Right hindlimb (tissue), 1 donor: ENCODE results near the gene PLEKHA4.
A peak's percentile ranks its signal among the peaks of the same experiment; 100 is the strongest.
"Not testable (repeated sequence)": the region's sequence is repeated elsewhere in the genome, so short reads cannot be mapped to it uniquely, and the experiment has no call there.

ENCODE experiments used
- DNase-seq: peaks from one replicate; pipeline ENCODE4 v3.0.0-alpha.2; 2018

The PLEKHA4 gene

GRCh38 chr19:48862827-48863226 lies 5.6 kb downstream of the PLEKHA4 start:
- no peak for DNase-seq

DNA sequence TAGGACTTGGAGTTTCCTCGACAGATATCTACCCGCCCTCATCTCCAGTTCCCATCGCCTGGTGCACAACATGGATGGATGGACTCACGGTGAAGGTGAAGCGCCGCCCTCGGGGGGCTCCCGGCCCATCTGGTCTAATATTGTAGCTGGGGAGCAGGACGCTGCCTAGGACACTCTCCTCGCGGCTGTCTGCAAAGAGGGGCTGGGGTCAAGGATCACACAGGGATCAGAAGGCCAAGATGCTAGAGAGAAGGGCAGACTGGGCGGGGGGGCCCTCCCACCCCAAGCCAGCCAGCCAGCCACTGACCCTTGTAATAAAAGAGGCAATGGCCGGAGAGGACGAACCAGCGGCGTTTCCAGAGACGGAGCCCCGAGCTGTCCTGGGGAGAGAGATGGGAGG lies 7.1 kb downstream of the PLEKHA4 start:
- DNase-seq, result no peak

DNA sequence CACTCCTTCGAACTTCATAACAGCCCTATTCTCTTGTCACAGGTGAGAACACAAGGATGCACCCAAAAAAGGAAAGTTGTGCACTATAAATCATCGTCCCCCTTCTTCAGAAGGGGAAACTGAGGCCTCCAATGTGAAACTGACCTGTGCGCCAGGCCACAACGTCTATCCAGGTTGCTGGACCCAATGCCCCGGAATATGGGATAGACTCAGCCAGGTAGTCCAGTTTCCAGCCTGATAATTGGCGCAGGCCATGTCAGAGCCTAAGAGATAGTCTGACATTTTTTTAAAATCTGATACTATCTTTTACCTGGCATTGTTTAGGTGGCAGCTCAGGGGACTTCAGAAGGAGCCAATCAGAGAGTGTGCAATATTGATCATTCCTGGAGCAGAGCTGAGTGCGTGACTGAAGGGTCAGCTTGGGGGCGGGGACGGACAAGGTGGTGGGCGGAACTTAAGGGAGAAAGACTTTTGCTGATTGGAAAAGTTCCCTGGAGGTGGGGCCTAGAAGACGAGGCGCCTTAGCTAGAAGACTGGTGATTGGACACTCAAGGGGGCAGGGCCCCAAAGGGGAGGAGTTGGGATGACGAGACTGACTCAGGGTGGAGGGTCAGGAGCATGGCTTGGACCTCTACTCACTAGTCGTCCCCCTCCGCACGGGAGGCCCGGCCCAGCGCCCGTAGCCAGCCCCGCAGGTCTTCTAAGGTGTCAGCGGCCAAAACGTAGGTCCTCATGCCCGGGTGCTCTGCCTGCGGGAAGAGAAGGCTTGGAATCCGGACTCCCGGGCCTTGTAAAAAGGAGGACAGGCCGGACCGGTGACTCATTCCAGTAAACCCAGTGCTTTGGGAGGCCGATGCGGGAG lies 8.5 kb downstream of the PLEKHA4 start:
- DNase-seq, result peak; percentile 29

GRCh38 chr19:48858984-48859710 lies 9.3 kb downstream of the PLEKHA4 start:
- no peak for DNase-seq

- no peak for DNase-seq
Measured at GRCh38 chr19:48856921-48857320, 11.5 kb downstream of the PLEKHA4 start.

DNA sequence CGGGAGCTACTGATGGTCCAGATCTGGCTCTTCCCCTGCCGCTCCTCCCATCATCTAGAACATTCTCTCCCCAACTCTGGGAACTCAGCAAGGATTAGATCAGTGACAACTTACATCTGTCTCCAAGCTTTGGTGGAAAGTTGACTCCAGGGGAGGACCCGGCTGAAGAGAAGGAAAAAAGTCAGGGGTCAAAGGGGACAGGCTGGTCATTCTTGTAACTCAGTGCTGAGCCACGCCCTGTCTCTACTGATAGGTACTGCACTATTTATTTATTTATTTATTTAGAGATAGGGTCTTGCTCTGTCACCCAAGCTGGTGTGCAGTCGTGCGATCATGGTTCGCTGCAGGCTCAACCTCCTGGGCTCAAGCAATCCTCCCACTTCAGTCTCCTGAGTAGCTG lies 14.3 kb downstream of the PLEKHA4 start:
- no peak for DNase-seq

DNA sequence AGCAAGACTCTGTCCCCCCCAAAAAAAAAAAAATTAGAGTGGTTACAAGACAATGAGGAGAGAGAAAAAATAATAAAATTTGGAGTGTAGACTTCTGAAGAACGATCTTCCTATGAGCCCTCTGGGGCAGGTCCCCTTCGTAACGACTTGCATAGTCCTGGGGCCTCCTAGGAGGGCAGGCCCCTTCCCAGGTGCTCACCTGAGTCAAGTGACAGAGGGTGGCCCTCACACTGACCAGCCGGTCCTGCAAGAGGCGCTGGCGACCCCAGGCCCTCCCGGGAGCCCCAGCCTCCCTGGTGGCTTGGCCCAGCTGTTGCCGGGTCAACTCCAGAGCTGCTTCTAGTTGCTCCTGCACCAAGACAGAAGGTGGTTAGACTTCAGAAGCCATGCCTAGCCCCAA lies 14.9 kb downstream of the PLEKHA4 start:
- no peak for DNase-seq

GRCh38 chr19:48852292-48852691 lies 16.1 kb downstream of the PLEKHA4 start:
- DNase-seq, result no peak

- not testable (repeated sequence) for DNase-seq
Measured at GRCh38 chr19:48846659-48847058, 21.8 kb downstream of the PLEKHA4 start.

GRCh38 chr19:48845384-48845783 lies 23.0 kb downstream of the PLEKHA4 start:
- no peak for DNase-seq

DNA sequence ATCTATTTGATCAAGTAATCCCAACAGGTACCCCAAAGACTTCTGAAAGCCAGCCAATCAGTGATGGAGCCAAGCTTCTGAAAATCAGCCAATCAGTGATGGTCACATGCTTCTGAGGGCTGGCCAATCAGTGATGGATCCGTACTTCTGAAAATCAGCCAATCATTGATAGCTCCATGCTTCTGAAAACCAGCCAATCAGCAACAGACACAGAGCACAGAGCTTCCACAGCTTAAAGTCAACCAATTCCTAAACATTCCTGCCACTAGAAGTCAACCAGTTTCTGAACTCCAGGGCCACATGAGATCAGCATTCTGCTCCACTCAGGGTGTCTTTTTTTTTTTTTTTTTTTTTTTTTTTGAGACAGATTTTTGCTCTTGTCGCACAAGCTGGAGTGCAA lies 23.9 kb downstream of the PLEKHA4 start:
- no peak for DNase-seq

- peak; percentile 53 for DNase-seq
Measured at GRCh38 chr19:48842789-48843162, 25.6 kb downstream of the PLEKHA4 start.

- no peak for DNase-seq
Measured at GRCh38 chr19:48841571-48841970, 26.8 kb downstream of the PLEKHA4 start.

DNA sequence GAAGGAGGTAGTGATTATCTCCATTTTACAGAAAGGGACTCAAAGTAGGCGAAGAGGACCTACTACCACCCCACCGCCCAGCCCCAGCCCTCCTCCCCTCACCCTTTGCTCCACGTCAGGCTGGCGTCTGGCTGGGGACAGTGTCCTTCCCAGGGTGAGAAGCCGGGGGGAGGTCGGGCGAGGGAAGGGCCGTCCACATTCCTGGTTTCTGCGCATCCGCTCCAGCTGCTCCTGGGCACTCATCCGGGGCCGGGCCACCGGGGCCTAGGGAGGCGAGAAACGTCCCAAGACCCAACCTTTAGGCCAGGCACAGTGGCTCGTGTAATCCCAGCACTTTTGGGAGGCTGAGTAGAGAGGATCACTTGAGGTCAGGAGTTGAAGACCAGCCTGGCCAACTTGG lies 27.4 kb downstream of the PLEKHA4 start:
- DNase-seq, result no peak

GRCh38 chr19:48837687-48838086 lies 30.7 kb downstream of the PLEKHA4 start:
- no peak for DNase-seq

- DNase-seq, result peak; percentile 91
Measured at GRCh38 chr19:48837051-48837524, 31.3 kb downstream of the PLEKHA4 start.

- DNase-seq, result peak; percentile 69
Measured at GRCh38 chr19:48836089-48837017, 32.1 kb downstream of the PLEKHA4 start, which contains the start of gene HSD17B14. HSD17B14 (minus strand) TSS chr19:48836491; CDS start chr19:48836411, 80 bp downstream.

- peak; percentile 85 for DNase-seq
Measured at GRCh38 chr19:48835734-48836088, 32.7 kb downstream of the PLEKHA4 start.

DNA sequence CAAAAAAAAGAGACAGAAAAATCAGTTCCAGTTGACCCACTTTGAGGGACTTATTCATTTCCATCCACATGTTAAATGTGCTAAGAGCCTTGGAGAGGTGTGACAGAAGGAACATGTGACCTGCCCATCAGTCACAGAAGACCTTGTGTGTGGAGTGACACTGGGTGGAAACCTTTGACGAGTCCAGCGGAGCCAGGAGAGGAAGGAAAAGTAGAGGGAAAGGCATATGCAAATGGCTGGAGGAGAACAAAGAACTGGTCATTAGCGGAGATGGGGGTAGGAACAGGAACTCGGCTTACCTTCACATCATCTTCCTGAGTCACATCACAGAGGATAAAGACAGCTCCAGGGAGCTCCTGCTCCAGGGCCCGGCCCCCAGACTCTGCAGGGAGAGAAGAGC lies 34.4 kb downstream of the PLEKHA4 start:
- no peak for DNase-seq

- no peak for DNase-seq
Measured at GRCh38 chr19:48833049-48833448, 35.4 kb downstream of the PLEKHA4 start.

DNA sequence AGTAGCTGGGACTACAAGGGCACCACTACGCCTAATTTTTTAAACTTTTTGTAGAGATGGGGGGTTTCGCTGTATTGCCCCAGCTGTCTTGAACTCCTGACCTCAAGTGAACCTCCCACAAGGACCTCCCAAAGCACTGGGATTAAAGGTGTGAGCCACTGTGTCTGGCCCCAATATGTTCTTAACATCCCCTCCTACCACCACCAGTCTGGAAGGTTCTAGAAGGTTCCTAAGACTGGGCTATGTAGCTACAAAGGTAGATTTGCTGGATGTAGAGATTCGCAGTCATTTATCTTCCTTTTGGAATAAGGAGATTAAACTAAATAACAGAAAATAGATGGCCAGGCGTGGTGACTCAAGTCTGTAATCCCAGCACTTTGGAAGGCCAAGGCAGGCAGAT lies 37.5 kb downstream of the PLEKHA4 start:
- no peak for DNase-seq

- DNase-seq, result no peak
Measured at GRCh38 chr19:48830088-48830487, 38.3 kb downstream of the PLEKHA4 start.

DNA sequence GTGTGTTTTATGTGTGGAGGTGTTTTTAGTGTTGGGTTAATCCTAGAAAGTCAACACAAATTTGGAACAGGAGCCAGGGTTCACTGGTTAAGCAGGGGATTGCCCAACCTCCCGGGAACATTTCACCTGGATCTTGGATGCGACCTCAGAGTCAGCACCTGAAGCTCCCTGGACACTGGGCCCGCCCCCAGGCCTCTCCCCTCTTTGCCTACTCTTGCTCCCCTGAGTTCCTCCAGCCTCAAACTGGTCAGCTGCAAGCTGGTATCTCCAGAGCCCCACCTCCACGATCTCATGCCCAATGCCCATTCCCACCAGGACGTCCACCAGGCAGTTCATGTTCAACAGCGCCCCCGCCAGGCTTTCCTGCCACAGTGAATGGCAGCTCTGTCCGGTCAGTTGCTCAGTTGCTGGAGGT lies 41.8 kb downstream of the PLEKHA4 start:
- DNase-seq, result no peak
